AG04450 (cell line): ENCODE measurements around the gene ACAN. TPM values are rescaled to one million over a fixed set of nuclear protein-coding genes. Genes with fewer than 3 reads are reported as not detected.

ENCODE experiments used
- CTCF ChIA-PET: fragments of 300-600, 350-600 bp; formaldehyde crosslinking; extraction: SDS; loops from one replicate; lab custom pipeline; 2022; ENCODE audit warnings: antibody characterized with exemption, inconsistent platforms; lab: Charles Lee
- POLR2A ChIA-PET: fragments of 350-600 bp; formaldehyde crosslinking; extraction: SDS; loops from one replicate; lab custom pipeline; 2021; ENCODE audit warnings: antibody characterized with exemption, inconsistent platforms; lab: Yijun Ruan, JAX
- DNase-seq: peaks from one replicate; pipeline ENCODE4 v3.0.0-alpha.2; 2011; ENCODE audit warnings: low read depth, low spot score
- H3K27ac ChIP-seq: one replicate; pipeline ENCODE4 v1.5.1; 2012; ENCODE audit warnings: low read depth, low read length, control low read depth
- H3K27me3 ChIP-seq: one replicate; pipeline ENCODE4 v1.6.0; 2012; ENCODE audit warnings: low read length; ENCODE audit not compliant: control insufficient read depth, insufficient read depth
- H3K4me3 ChIP-seq: 2 replicates; pipeline ENCODE4 v1.5.1; 2011; ENCODE audit warnings: mild to moderate bottlenecking, low read depth, low read length, control low read depth
- H3K9me3 ChIP-seq: 2 replicates; pipeline ENCODE4 v1.5.1; 2012; ENCODE audit warnings: low read length; ENCODE audit not compliant: control insufficient read depth, insufficient read depth
- CTCF ChIP-seq: IDR thresholded peaks from 2 replicates; pipeline ENCODE4 v1.5.1; 2011; ENCODE audit warnings: low read depth, low read length, control low read depth, inconsistent platforms
- polyA plus RNA-seq: library from polyadenylated mRNA; depleted of rRNA; stranded (reverse); fragments of >200 nt; gene quantifications from 2 replicates; pipeline ENCODE4 v1.2.3, GENCODE V29; 2011

ACAN gene
- polyA plus RNA-seq, 1 experiment, result 0.20 TPM

- POLR2A ChIA-PET, result interaction anchor here (1.0 kb wide), 1 partner anchor 10 kb away, joined by 3 read pairs; no protein-coding TSS in a partner anchor
- DNase-seq, result no peak
- no peaks in the 10 kb centered on the region for H3K27me3 ChIP-seq
- H3K9me3 ChIP-seq, result no peaks in the 10 kb centered on the region
- CTCF ChIA-PET, result interaction anchor here (1.4 to 5.0 kb wide), 5 partner anchors 9 to 278 kb away, joined by 3 to 85 read pairs (median 37); partner anchors contain the start of gene HAPLN3
- no peak for TF ChIP-seq CTCF
- H3K4me3 ChIP-seq, result no peak overlapping the region
- H3K27ac ChIP-seq, result no peak overlapping the region
Measured at GRCh38 chr15:88902221-88902835, 99.1 kb downstream of the ACAN start.

GRCh38 chr15:88902846-88903245 lies 99.6 kb downstream of the ACAN start:
- Histone ChIP-seq H3K9me3 (no peaks in the 10 kb centered on the region), H3K4me3 (no peak overlapping the region), H3K27ac (no peak overlapping the region), H3K27me3 (no peaks in the 10 kb centered on the region)
- no peak for TF ChIP-seq CTCF
- no peak for DNase-seq
- POLR2A ChIA-PET, result no interaction called here
- CTCF ChIA-PET, result interaction anchor here (1.0 to 5.0 kb wide), 13 partner anchors 9 to 278 kb away, joined by 3 to 85 read pairs (median 11); partner anchors contain the start of gene HAPLN3

- H3K4me3 ChIP-seq, result no peak overlapping the region
- POLR2A ChIA-PET, result interaction anchor here (0.6 to 1.3 kb wide), 2 partner anchors 9 to 100 kb away, joined by 4 to 5 read pairs; partner anchors contain the start of gene MFGE8
Measured at GRCh38 chr15:88904257-88904623, 101.0 kb downstream of the ACAN start.

DNA sequence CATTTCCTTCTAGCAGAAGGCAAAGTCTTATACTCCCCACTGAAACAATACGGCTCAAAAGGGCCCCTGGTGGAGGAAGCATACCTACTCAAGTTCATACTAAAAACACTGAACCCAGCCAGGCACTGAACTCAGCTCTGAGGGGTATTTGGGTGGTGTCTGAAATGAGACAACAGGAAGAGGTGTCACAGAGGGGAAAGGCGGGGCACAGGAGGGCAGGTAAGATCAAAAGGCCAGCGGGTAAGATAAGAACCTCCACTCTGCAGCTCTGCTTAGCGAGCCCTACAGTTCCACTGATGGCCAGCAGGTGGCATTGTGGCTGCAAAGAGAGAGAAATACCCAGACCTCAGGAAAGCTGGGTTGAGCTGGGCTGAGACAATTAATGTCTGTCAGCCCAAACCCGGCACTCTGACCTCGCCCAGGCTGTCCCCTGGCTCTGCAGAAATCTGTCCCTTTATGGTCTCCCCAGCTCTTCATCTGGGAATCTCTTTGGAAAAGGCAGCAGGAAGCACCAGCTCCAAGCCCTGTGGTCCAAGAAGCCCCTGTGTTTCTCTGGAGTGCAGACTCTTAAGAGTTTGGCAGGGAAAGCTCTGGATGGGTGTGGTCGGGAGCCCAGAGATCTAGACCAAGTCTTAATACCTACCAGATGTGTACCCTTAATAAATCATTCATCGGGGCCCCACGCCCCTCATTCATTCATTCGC lies 101.5 kb downstream of the ACAN start:
- no peaks in the 10 kb centered on the region for H3K27me3 ChIP-seq
- no peaks in the 10 kb centered on the region for H3K9me3 ChIP-seq
- POLR2A ChIA-PET, result interaction anchor here (0.6 to 1.5 kb wide), 5 partner anchors 9 to 128 kb away, joined by 3 to 5 read pairs (median 4); partner anchors contain the start of gene MFGE8
- no peak for DNase-seq
- H3K4me3 ChIP-seq, result no peak overlapping the region
- peak; percentile 99 for TF ChIP-seq CTCF
- CTCF ChIA-PET, result interaction anchor here (0.6 to 5.0 kb wide), 56 partner anchors 11 to 340 kb away, joined by 3 to 85 read pairs (median 5); partner anchors contain the start of genes ABHD2 and HAPLN3
- H3K27ac ChIP-seq, result no peak overlapping the region

More at GRCh38 chr15:88904257-88904623, 101.0 kb downstream of the ACAN start:
- no peaks in the 10 kb centered on the region for H3K27me3 ChIP-seq
- no peak for DNase-seq
- no peak for TF ChIP-seq CTCF
- H3K27ac ChIP-seq, result no peak overlapping the region
- no peaks in the 10 kb centered on the region for H3K9me3 ChIP-seq
- CTCF ChIA-PET, result interaction anchor here (0.6 to 5.0 kb wide), 48 partner anchors 8 to 341 kb away, joined by 3 to 85 read pairs (median 6); partner anchors contain the start of genes ABHD2 and HAPLN3
